ENCODE results near the gene ALDH3B1. TPM values are rescaled to one million over a fixed set of nuclear protein-coding genes. Genes with fewer than 3 reads are reported as not detected.

Gene ALDH3B1
- total RNA-seq = 0.52 and 0.87 TPM in 2 replicates

GRCh38 chr11:68010090-68011041 is at the start of gene ALDH3B1:
Gene ALDH3B1 (plus strand): TSS chr11:68010327. CDS start chr11:68015298, 4,971 bp downstream.

GRCh38 chr11:68003846-68004550 is 6.1 kb upstream of the ALDH3B1 start, which contains the start of gene UNC93B1:
Gene UNC93B1 (minus strand): TSS chr11:68004097. CDS start chr11:68004043, 54 bp downstream.

GRCh38 chr11:68030318-68031143 is 20.4 kb downstream of the ALDH3B1 start, which contains the start of gene NDUFS8:
Gene NDUFS8 (plus strand): TSS chr11:68030681. CDS start chr11:68032152, 1,471 bp downstream.

GRCh38 chr11:68038718-68039525 is 28.8 kb downstream of the ALDH3B1 start, which contains the start of gene TCIRG1:
Gene TCIRG1 (plus strand): TSS chr11:68039025. CDS start chr11:68041272, 2,247 bp downstream.

Other genes with a start within 250 kb of the ALDH3B1 start
- gene UNC93B1, start 6.2 kb upstream of the ALDH3B1 start, total RNA-seq = 22.1 and 25.6 TPM in 2 replicates
- 64.8 and 109 TPM in 2 replicates for gene NDUFS8, start 20.4 kb downstream of the ALDH3B1 start, total RNA-seq
- gene TCIRG1, start 28.7 kb downstream of the ALDH3B1 start, total RNA-seq = 43.9 and 45.9 TPM in 2 replicates
- gene CHKA, start 111.1 kb downstream of the ALDH3B1 start, total RNA-seq = 31.9 and 45.6 TPM in 2 replicates
- gene KMT5B, start 203.0 kb downstream of the ALDH3B1 start, total RNA-seq = 26.9 and 35.3 TPM in 2 replicates

Data from dermis lymphatic vessel endothelial cell (primary cell).